Ascending aorta (tissue), 2 donors: ENCODE results near the gene JCAD. TPM values are rescaled to one million over a fixed set of nuclear protein-coding genes. Genes with fewer than 3 reads are reported as not detected.

Experiments
- DNase-seq, 2 donors: peaks; one replicate each; pipeline ENCODE4 v3.0.0-alpha.2; 2019; ENCODE audit warnings: low spot score in 2 of 2
- H3K27ac ChIP-seq, 2 donors: fragments of 200-600 bp; sonication (generic); one replicate each; pipeline ENCODE4 v1.5.1; 2016 to 2017; ENCODE audit warnings: mild to moderate bottlenecking in 1 of 2
- H3K27me3 ChIP-seq: fragments of 200-600 bp; sonication (generic); one replicate; pipeline ENCODE4 v1.5.1; 2017
- H3K36me3 ChIP-seq, 2 donors: fragments of 200-600 bp; sonication (generic); one replicate each; pipeline ENCODE4 v1.5.1; 2016
- H3K4me1 ChIP-seq, 2 donors: fragments of 200-600 bp; sonication (generic); one replicate each; pipeline ENCODE4 v1.5.1; 2016 to 2017; ENCODE audit warnings: mild to moderate bottlenecking in 1 of 2
- H3K4me3 ChIP-seq, 2 donors: fragments of 200-600 bp; sonication (generic); one replicate each; pipeline ENCODE4 v1.5.1; 2016 to 2017; ENCODE audit warnings: mild to moderate bottlenecking in 1 of 2
- H3K9me3 ChIP-seq, 2 donors: fragments of 200-600 bp; sonication (generic); one replicate each; pipeline ENCODE4 v1.5.1; 2016
- intact Hi-C: fragments of 100-400 bp; cut with DNase I; formaldehyde crosslinking; loops from one replicate; pipeline ENCODE4 v1.15.1; 2023
- total RNA-seq: library from RNA; depleted of rRNA; stranded (reverse); fragments of >200 nt; gene quantifications from one replicate; pipeline ENCODE4 v1.1.0, GENCODE V29; 2016
- TF ChIP-seq, protein P1 (sequence below), 3 experiments: fragments of 200-600 bp in 2 of 3; fragments of 450-650 bp in 1 of 3; sonication (generic) in 2 of 3; IDR thresholded peaks; one replicate each; pipeline ENCODE4 v1.5.1; 2016 to 2019; ENCODE audit warnings: antibody characterized with exemption in 3 of 3, mild to moderate bottlenecking in 1 of 3, moderate library complexity in 1 of 3

The JCAD gene
- total RNA-seq, 1 donor from 2014 or later, result 82.8 TPM

DNA sequence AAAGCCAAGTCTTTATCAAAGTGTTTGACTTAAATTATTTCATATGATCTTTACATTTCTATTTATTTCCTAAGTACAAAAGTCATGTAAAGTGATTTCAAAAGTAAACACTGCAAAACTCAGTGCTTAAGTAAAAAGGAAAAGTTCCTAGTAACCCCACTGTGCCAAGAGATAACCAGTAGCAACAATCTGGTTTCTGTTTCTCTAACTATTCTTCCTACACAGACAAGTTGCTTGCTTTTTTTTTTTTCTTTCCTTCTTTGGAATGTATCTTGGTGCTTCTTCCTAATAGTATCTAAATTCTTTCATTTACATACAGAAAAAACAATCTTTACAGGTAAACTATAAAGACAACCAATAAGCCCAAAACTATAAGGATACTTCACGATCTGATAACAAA is 3.1 kb downstream of the JCAD start:
- Histone ChIP-seq H3K4me1 (peaks cover 3 to 12% of the 10 kb centered on the region in 2 donors), H3K27ac (peak overlapping the region; percentile 94 to 95), H3K27me3 (no peaks in the 10 kb centered on the region), H3K9me3 (no peaks in the 10 kb centered on the region), H3K36me3 (no peaks in the 10 kb centered on the region), H3K4me3 (peak overlapping the region in 1 of 2 donors; percentile 93)
- DNase-seq, result no peak
- TF ChIP-seq, protein P1, sequence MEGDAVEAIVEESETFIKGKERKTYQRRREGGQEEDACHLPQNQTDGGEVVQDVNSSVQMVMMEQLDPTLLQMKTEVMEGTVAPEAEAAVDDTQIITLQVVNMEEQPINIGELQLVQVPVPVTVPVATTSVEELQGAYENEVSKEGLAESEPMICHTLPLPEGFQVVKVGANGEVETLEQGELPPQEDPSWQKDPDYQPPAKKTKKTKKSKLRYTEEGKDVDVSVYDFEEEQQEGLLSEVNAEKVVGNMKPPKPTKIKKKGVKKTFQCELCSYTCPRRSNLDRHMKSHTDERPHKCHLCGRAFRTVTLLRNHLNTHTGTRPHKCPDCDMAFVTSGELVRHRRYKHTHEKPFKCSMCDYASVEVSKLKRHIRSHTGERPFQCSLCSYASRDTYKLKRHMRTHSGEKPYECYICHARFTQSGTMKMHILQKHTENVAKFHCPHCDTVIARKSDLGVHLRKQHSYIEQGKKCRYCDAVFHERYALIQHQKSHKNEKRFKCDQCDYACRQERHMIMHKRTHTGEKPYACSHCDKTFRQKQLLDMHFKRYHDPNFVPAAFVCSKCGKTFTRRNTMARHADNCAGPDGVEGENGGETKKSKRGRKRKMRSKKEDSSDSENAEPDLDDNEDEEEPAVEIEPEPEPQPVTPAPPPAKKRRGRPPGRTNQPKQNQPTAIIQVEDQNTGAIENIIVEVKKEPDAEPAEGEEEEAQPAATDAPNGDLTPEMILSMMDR (IDR thresholded peaks at IDR 0.05), result no peak
- intact Hi-C loops, result loop anchor here (5.0 kb wide), 1 partner anchor 131 kb away; no protein-coding TSS in a partner anchor

DNA sequence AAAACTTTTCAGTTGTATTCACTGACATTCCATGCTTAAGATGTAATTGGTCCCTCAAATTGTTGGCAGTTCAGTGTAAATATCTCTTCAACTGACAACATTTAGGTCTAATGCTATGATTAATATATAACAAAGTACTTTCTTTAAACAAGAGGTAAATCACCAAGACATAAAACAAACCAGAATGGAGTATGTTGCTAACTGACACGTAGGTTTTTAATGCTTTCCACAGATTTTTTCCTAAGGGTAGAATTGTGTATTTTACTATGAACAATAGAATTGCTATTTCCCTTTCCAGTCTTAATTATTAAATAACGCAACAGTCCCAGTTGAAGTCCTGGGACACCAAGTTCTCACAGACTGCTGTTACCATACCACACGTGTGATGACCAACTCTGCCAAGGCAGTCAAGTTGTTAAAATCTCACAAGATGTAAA is 4.1 kb downstream of the JCAD start:
- peak in 1 of 2 donors; percentile 84 for DNase-seq
- intact Hi-C loops, result loop anchor here (5.0 kb wide), 1 partner anchor 132 kb away; no protein-coding TSS in a partner anchor
- Histone ChIP-seq H3K27me3 (no peaks in the 10 kb centered on the region), H3K27ac (peak overlapping the region; percentile 94 to 95), H3K36me3 (no peaks in the 10 kb centered on the region), H3K4me3 (peak overlapping the region in 1 of 2 donors; percentile 9), H3K9me3 (no peaks in the 10 kb centered on the region), H3K4me1 (peaks cover 3 to 12% of the 10 kb centered on the region in 2 donors)
- TF ChIP-seq, protein P1 (IDR thresholded peaks at IDR 0.05), result no peak

DNA sequence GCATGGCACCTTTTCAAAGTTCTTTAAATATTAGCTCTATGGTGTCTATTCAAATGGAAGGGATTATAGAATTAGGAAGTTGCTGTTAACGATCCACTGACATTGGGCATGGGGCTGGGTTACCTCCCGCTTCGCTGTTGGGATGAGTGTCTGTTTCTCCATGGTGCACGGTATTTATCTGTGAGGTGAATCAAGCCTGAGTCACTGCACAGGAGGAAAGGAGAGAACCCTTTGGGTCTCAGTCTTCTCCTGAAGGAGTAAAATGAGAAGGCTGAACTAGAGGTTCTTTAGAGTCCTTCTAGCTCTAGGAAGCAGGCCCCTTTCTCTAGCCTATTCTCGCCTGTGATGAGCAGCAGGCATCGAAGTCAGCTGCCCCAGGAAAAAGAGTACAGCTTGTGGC is 7.3 kb downstream of the JCAD start:
- Histone ChIP-seq H3K27me3 (no peaks in the 10 kb centered on the region), H3K27ac (no peak overlapping the region), H3K4me3 (no peak overlapping the region), H3K4me1 (peaks cover 0 to 8% of the 10 kb centered on the region in 2 donors), H3K9me3 (no peaks in the 10 kb centered on the region), H3K36me3 (peaks cover 6 to 10% of the 10 kb centered on the region in 2 donors)
- TF ChIP-seq, protein P1 (IDR thresholded peaks at IDR 0.05), result no peak
- intact Hi-C loops, result no loop called here
- no peak for DNase-seq

DNA sequence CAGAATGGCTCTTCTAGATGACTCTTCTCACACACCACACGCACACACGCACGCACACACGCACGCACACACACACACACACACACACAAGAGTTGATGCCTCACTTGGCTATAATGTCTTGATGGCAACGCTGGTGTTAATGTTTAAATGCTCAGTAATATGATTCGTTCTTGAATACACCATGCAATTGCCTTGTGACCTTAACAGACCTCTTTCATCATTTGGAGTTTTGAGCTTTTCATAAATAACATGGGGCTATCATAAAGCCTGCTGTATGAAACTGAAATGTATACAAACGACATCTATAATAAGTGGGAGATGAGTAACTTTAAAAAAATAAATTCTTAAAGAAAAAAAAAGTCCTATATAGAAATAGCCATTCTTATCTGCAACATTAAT is 8.2 kb downstream of the JCAD start:
- Histone ChIP-seq H3K36me3 (peaks cover 11 to 19% of the 10 kb centered on the region in 2 donors), H3K4me1 (peaks cover 0 to 8% of the 10 kb centered on the region in 2 donors), H3K27me3 (no peaks in the 10 kb centered on the region), H3K4me3 (no peak overlapping the region), H3K27ac (no peak overlapping the region), H3K9me3 (no peaks in the 10 kb centered on the region)
- TF ChIP-seq, protein P1 (IDR thresholded peaks at IDR 0.05), result no peak
- intact Hi-C loops, result no loop called here
- DNase-seq, result no peak

DNA sequence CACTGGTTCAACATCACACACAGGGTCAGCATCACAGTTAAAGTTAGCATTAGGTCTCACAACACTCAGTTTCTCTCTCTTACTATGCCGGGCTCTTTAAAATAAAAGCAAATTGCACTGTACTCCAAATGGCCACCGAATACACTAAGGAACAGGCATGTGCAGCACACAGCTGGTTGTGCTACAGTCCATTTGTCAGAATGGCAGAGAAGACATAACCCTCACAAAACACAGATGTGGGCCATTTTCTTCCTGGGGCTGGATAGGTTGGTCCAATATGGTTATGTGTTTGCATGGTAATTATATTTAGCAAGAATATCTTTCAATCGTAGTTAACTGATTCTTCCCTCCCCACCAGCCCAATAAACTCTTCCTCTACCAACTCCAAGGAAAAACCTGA is 9.0 kb downstream of the JCAD start:
- intact Hi-C loops, result no loop called here
- peaks cover 18 to 27% of the 10 kb centered on the region in 2 donors for H3K36me3 ChIP-seq
- peaks cover 0 to 8% of the 10 kb centered on the region in 2 donors for H3K4me1 ChIP-seq
- H3K27ac ChIP-seq, result no peak overlapping the region
- TF ChIP-seq, protein P1 (IDR thresholded peaks at IDR 0.05), result no peak
- H3K27me3 ChIP-seq, result no peaks in the 10 kb centered on the region
- H3K4me3 ChIP-seq, result no peak overlapping the region
- H3K9me3 ChIP-seq, result no peaks in the 10 kb centered on the region
- no peak for DNase-seq
